HepG2 (cell line): ENCODE results near the gene SGPL1. TPM values are rescaled to one million over a fixed set of nuclear protein-coding genes. Genes with fewer than 3 reads are reported as not detected.

Experiments
- BRCA1 ChIP-seq: sonication (generic); formaldehyde crosslinking; IDR thresholded peaks from 2 replicates; pipeline ENCODE4 v1.4.0; 2020; ENCODE audit warnings: missing genetic modification reagents
- CAMTA2 ChIP-seq: sonication (generic); formaldehyde crosslinking; IDR thresholded peaks from 2 replicates; pipeline ENCODE4 v1.4.0; 2020; ENCODE audit warnings: mild to moderate bottlenecking, missing genetic modification reagents, borderline replicate concordance
- FOXK1 ChIP-seq: sonication (generic); formaldehyde crosslinking; IDR thresholded peaks from 2 replicates; pipeline ENCODE4 v1.4.0; 2020; ENCODE audit warnings: low read depth, missing genetic modification reagents, borderline replicate concordance
- KDM4B ChIP-seq: sonication (generic); formaldehyde crosslinking; IDR thresholded peaks from 2 replicates; pipeline ENCODE4 v1.4.0; 2020; ENCODE audit warnings: missing genetic modification reagents
- KLF13 ChIP-seq: sonication (generic); formaldehyde crosslinking; IDR thresholded peaks from 2 replicates; pipeline ENCODE4 v1.4.0; 2020; ENCODE audit warnings: mild to moderate bottlenecking, missing genetic modification reagents
- KLF9 ChIP-seq: IDR thresholded peaks from 2 replicates; pipeline ENCODE4 v1.6.1; 2016; ENCODE audit warnings: low read depth
- RARG ChIP-seq: sonication (generic); formaldehyde crosslinking; IDR thresholded peaks from 2 replicates; pipeline ENCODE4 v1.4.0; 2020; ENCODE audit warnings: low read depth, mild to moderate bottlenecking, missing genetic modification reagents
- TAF15 ChIP-seq: fragments of 200-400 bp; formaldehyde crosslinking; IDR thresholded peaks from one replicate; pipeline ENCODE4 v1.6.1; 2018; ENCODE audit warnings: mild to moderate bottlenecking, low read depth, low read length; ENCODE audit not compliant: poor library complexity, severe bottlenecking
- ZFP62 ChIP-seq: sonication (generic); formaldehyde crosslinking; IDR thresholded peaks from 2 replicates; pipeline ENCODE4 v1.4.0; 2020; ENCODE audit warnings: missing genetic modification reagents
- ZNF138 ChIP-seq: sonication (generic); formaldehyde crosslinking; IDR thresholded peaks from 2 replicates; pipeline ENCODE4 v1.5.0; 2020; ENCODE audit warnings: mild to moderate bottlenecking, low read depth, missing genetic modification reagents
- polyA plus RNA-seq, 8 experiments: library from polyadenylated mRNA; depleted of rRNA in 3 of 8; stranded (reverse) in 7 of 8; unstranded in 1 of 8; fragments of >200 nt; fragmentation: Illumina TruSeq in 4 of 8; extraction: Trizol in 4 of 8; gene quantifications; 2 replicates each; pipeline versions ENCODE4 v1.2.1 to v1.2.3, GENCODE V29; 2011 to 2016; ENCODE audit warnings: low read depth in 4 of 8, missing spikeins in 1 of 8, mixed read lengths in 1 of 8; ENCODE audit not compliant: insufficient read depth in 1 of 8
- total RNA-seq, 5 experiments: library from RNA; depleted of rRNA; stranded (reverse); fragments of >200 nt; fragmentation: Illumina TruSeq; extraction: Trizol; gene quantifications; 2 replicates each; pipeline ENCODE4 v1.2.3, GENCODE V29; 2016; ENCODE audit warnings: low read depth in 1 of 5
- TF ChIP-seq, protein P1 (sequence below): sonication (generic); formaldehyde crosslinking; IDR thresholded peaks from 2 replicates; pipeline ENCODE4 v1.8.0; 2022; ENCODE audit warnings: mild to moderate bottlenecking, missing genetic modification reagents, moderate library complexity
- TF ChIP-seq, protein P2 (sequence below): sonication (generic); formaldehyde crosslinking; IDR thresholded peaks from 2 replicates; pipeline ENCODE4 v1.5.0; 2020; ENCODE audit warnings: missing genetic modification reagents
- TF ChIP-seq, protein P3 (sequence below): sonication (generic); formaldehyde crosslinking; IDR thresholded peaks from 2 replicates; pipeline ENCODE4 v1.9.0; 2021; ENCODE audit warnings: mild to moderate bottlenecking, missing genetic modification reagents
- TF ChIP-seq, protein P4 (sequence below): sonication (generic); formaldehyde crosslinking; IDR thresholded peaks from 2 replicates; pipeline ENCODE4 v1.5.0; 2020; ENCODE audit warnings: mild to moderate bottlenecking, missing genetic modification reagents
- TF ChIP-seq, protein P5 (sequence below): IDR thresholded peaks from 2 replicates; pipeline ENCODE4 v1.6.1; 2012; ENCODE audit warnings: inconsistent platforms

Gene SGPL1
- total and polyA plus RNA-seq, 2 of the 13 experiments (the other 11 are each of a cell fraction or from before 2014, with no cell fraction given): 17.6 to 25.0 TPM

DNA sequence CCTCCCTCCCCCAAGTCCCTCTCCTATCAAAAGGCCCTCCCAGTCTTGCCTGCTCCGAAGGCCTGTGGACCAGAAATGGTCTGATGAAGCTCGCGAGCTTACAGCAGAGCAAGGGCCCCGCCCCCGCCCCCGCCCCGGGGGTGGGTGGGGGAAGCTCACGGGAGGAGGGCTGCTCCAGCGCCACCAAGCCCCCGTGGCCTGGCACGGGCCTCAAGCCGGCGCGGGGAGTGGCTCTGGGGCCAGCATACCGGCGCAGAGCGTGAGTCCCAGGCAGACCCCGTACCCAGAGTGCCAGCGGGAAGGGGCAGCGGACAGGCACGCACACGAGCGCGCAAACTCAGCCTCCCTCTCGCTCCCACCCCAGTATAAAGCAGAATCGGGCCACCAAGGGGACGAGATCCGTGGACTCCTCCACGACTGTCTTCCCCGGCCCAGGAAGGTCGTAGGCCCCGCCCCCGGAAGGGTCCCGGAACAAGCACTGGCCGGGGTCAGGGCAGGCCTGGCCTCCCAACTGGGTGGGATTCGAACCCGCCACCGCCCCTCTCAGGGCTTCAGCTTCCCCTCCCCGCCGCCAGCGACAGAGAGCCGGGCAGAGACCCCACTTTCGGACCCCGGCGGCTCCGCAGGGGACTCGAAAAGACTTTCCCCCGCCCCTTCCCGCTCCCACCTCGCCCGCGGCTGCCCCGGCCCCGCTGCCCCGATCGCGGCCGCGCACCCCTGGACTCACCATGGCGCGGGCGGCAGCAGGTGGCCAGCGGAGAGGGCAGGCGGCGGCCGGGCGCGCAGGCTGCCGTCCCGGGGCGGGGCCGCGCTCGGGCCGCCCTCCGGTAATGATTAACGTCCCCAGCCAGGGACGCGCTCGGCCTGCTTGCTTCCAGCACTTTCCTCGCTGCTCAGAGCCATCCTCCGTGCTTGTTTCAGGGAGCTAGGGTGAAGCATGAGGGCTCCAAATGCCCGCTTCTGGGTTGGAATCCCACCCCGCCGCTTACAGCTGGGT, 72.4 kb downstream of the SGPL1 start, which contains the start of gene PCBD1 (continued):
- TF ChIP-seq, protein P1, sequence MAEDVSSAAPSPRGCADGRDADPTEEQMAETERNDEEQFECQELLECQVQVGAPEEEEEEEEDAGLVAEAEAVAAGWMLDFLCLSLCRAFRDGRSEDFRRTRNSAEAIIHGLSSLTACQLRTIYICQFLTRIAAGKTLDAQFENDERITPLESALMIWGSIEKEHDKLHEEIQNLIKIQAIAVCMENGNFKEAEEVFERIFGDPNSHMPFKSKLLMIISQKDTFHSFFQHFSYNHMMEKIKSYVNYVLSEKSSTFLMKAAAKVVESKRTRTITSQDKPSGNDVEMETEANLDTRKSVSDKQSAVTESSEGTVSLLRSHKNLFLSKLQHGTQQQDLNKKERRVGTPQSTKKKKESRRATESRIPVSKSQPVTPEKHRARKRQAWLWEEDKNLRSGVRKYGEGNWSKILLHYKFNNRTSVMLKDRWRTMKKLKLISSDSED (CRISPR knock-in tag): 0 out of 2 replicates have a peak, but pooled peaks have one; percentile 36
- TF ChIP-seq, protein P2, sequence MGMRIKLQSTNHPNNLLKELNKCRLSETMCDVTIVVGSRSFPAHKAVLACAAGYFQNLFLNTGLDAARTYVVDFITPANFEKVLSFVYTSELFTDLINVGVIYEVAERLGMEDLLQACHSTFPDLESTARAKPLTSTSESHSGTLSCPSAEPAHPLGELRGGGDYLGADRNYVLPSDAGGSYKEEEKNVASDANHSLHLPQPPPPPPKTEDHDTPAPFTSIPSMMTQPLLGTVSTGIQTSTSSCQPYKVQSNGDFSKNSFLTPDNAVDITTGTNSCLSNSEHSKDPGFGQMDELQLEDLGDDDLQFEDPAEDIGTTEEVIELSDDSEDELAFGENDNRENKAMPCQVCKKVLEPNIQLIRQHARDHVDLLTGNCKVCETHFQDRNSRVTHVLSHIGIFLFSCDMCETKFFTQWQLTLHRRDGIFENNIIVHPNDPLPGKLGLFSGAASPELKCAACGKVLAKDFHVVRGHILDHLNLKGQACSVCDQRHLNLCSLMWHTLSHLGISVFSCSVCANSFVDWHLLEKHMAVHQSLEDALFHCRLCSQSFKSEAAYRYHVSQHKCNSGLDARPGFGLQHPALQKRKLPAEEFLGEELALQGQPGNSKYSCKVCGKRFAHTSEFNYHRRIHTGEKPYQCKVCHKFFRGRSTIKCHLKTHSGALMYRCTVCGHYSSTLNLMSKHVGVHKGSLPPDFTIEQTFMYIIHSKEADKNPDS (CRISPR knock-in tag): no peak
- no peak for TF ChIP-seq RARG (CRISPR knock-in tag)
- TF ChIP-seq, protein P3, sequence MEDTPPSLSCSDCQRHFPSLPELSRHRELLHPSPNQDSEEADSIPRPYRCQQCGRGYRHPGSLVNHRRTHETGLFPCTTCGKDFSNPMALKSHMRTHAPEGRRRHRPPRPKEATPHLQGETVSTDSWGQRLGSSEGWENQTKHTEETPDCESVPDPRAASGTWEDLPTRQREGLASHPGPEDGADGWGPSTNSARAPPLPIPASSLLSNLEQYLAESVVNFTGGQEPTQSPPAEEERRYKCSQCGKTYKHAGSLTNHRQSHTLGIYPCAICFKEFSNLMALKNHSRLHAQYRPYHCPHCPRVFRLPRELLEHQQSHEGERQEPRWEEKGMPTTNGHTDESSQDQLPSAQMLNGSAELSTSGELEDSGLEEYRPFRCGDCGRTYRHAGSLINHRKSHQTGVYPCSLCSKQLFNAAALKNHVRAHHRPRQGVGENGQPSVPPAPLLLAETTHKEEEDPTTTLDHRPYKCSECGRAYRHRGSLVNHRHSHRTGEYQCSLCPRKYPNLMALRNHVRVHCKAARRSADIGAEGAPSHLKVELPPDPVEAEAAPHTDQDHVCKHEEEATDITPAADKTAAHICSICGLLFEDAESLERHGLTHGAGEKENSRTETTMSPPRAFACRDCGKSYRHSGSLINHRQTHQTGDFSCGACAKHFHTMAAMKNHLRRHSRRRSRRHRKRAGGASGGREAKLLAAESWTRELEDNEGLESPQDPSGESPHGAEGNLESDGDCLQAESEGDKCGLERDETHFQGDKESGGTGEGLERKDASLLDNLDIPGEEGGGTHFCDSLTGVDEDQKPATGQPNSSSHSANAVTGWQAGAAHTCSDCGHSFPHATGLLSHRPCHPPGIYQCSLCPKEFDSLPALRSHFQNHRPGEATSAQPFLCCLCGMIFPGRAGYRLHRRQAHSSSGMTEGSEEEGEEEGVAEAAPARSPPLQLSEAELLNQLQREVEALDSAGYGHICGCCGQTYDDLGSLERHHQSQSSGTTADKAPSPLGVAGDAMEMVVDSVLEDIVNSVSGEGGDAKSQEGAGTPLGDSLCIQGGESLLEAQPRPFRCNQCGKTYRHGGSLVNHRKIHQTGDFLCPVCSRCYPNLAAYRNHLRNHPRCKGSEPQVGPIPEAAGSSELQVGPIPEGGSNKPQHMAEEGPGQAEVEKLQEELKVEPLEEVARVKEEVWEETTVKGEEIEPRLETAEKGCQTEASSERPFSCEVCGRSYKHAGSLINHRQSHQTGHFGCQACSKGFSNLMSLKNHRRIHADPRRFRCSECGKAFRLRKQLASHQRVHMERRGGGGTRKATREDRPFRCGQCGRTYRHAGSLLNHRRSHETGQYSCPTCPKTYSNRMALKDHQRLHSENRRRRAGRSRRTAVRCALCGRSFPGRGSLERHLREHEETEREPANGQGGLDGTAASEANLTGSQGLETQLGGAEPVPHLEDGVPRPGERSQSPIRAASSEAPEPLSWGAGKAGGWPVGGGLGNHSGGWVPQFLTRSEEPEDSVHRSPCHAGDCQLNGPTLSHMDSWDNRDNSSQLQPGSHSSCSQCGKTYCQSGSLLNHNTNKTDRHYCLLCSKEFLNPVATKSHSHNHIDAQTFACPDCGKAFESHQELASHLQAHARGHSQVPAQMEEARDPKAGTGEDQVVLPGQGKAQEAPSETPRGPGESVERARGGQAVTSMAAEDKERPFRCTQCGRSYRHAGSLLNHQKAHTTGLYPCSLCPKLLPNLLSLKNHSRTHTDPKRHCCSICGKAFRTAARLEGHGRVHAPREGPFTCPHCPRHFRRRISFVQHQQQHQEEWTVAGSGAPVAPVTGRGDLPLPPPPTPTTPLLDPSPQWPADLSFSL (CRISPR knock-in tag): no peak
- TF ChIP-seq BRCA1: no peak
- no peak for TF ChIP-seq ZFP62 (CRISPR knock-in tag)
- TF ChIP-seq KLF9 (CRISPR knock-in tag): no peak
- 0 out of 2 replicates have a peak, but pooled peaks have one; percentile 27 for TF ChIP-seq KDM4B (CRISPR knock-in tag)
- no peak for TF ChIP-seq FOXK1 (CRISPR knock-in tag)
- TF ChIP-seq TAF15: no peak
- no peak for TF ChIP-seq KLF13 (CRISPR knock-in tag)
- TF ChIP-seq CAMTA2 (CRISPR knock-in tag): 0 out of 2 replicates have a peak, but pooled peaks have one; percentile 11
- TF ChIP-seq, protein P4, sequence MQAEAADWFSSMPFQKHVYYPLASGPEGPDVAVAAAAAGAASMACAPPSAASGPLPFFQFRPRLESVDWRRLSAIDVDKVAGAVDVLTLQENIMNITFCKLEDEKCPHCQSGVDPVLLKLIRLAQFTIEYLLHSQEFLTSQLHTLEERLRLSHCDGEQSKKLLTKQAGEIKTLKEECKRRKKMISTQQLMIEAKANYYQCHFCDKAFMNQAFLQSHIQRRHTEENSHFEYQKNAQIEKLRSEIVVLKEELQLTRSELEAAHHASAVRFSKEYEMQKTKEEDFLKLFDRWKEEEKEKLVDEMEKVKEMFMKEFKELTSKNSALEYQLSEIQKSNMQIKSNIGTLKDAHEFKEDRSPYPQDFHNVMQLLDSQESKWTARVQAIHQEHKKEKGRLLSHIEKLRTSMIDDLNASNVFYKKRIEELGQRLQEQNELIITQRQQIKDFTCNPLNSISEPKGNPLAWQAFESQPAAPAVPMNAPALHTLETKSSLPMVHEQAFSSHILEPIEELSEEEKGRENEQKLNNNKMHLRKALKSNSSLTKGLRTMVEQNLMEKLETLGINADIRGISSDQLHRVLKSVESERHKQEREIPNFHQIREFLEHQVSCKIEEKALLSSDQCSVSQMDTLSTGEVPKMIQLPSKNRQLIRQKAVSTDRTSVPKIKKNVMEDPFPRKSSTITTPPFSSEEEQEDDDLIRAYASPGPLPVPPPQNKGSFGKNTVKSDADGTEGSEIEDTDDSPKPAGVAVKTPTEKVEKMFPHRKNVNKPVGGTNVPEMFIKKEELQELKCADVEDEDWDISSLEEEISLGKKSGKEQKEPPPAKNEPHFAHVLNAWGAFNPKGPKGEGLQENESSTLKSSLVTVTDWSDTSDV (CRISPR knock-in tag): 0 out of 2 replicates have a peak, but pooled peaks have one; percentile 53
- 0 out of 2 replicates have a peak, but pooled peaks have one; percentile 13 for TF ChIP-seq ZNF138
- TF ChIP-seq, protein P5, sequence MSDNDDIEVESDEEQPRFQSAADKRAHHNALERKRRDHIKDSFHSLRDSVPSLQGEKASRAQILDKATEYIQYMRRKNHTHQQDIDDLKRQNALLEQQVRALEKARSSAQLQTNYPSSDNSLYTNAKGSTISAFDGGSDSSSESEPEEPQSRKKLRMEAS: peak; percentile 87
